IMR-90 (cell line): ENCODE data around the gene MALRD1. TPM values are rescaled to one million over a fixed set of nuclear protein-coding genes. Genes with fewer than 3 reads are reported as not detected.

ENCODE experiments used
- ATAC-seq: fragments of 200-7000 bp; cut with Tn5 transposase; 2 replicates; pipeline ENCODE4 v1.9.1; 2020; ENCODE audit warnings: low read depth, mild to moderate bottlenecking, moderate library complexity
- BruUV-seq: library from RNA; stranded (reverse); fragments of 400-500 nt; replicated peaks from 2 replicates; lab custom pipeline; 2021; lab: Mats Ljungman, UMichigan
- CTCF ChIA-PET: fragments of 300-600 bp; formaldehyde crosslinking; extraction: SDS; loops from one replicate; lab custom pipeline; 2021; ENCODE audit warnings: antibody characterized with exemption; lab: Yijun Ruan, JAX
- POLR2A ChIA-PET: fragments of 300-600 bp; sonication (Branson Sonifier 250); formaldehyde crosslinking; loops from one replicate; lab custom pipeline; 2022; ENCODE audit warnings: antibody characterized with exemption; ENCODE audit not compliant: unreplicated experiment; lab: Charles Lee
- DNase-seq: peaks from one replicate; pipeline ENCODE4 v3.0.0; 2013
- H2AFZ ChIP-seq: replicated peaks from 2 replicates; pipeline ENCODE3; 2013; ENCODE audit warnings: low read length, mild to moderate bottlenecking; ENCODE audit not compliant: poor library complexity
- H2AK5ac ChIP-seq: 2 replicates; pipeline ENCODE4 v1.6.1; 2013; ENCODE audit warnings: low read depth, low read length, inconsistent platforms
- H2AK9ac ChIP-seq: replicated peaks from 2 replicates; pipeline ENCODE3; 2013; ENCODE audit warnings: mild to moderate bottlenecking, low read depth, low read length, moderate library complexity; ENCODE audit not compliant: poor library complexity
- H2BK120ac ChIP-seq: 2 replicates; pipeline ENCODE4 v1.6.1; 2013; ENCODE audit warnings: low read depth, low read length, inconsistent platforms
- H2BK15ac ChIP-seq: 3 replicates; pipeline ENCODE4 v1.6.1; 2013; ENCODE audit warnings: low read depth, low read length, inconsistent platforms
- H2BK20ac ChIP-seq: 2 replicates; pipeline ENCODE4 v1.6.1; 2013; ENCODE audit warnings: low read depth, mild to moderate bottlenecking, inconsistent platforms, low read length, moderate library complexity
- H2BK5ac ChIP-seq: 2 replicates; pipeline ENCODE4 v1.6.1; 2013; ENCODE audit warnings: mild to moderate bottlenecking, low read depth, low read length, inconsistent platforms; ENCODE audit not compliant: poor library complexity, severe bottlenecking
- H3K14ac ChIP-seq: replicated peaks from 2 replicates; pipeline ENCODE4 v1.6.1; 2013; ENCODE audit warnings: low read depth, low read length, inconsistent platforms
- H3K18ac ChIP-seq: 2 replicates; pipeline ENCODE4 v1.6.1; 2013; ENCODE audit warnings: low read depth, low read length, control low read depth
- H3K23ac ChIP-seq: 2 replicates; pipeline ENCODE4 v1.6.1; 2013; ENCODE audit warnings: low read depth, low read length, inconsistent platforms
- H3K27ac ChIP-seq: 2 replicates; pipeline ENCODE4 v1.5.1; 2013; ENCODE audit warnings: mild to moderate bottlenecking, control low read depth, low read length; ENCODE audit not compliant: insufficient read depth
- H3K27me3 ChIP-seq: 2 replicates; pipeline ENCODE4 v1.6.1; 2013; ENCODE audit warnings: low read length; ENCODE audit not compliant: control insufficient read depth, insufficient read depth
- H3K36me3 ChIP-seq: 2 replicates; pipeline ENCODE4 v1.6.1; 2013; ENCODE audit warnings: low read length, mixed read lengths; ENCODE audit not compliant: control insufficient read depth, insufficient read depth
- H3K4ac ChIP-seq: 2 replicates; pipeline ENCODE4 v1.6.1; 2013; ENCODE audit warnings: low read depth, low read length, inconsistent platforms
- H3K4me1 ChIP-seq: 2 replicates; pipeline ENCODE4 v1.6.1; 2013; ENCODE audit warnings: low read length, mixed read lengths; ENCODE audit not compliant: control insufficient read depth, insufficient read depth
- H3K4me2 ChIP-seq: 2 replicates; pipeline ENCODE4 v1.6.1; 2013; ENCODE audit warnings: low read depth, mild to moderate bottlenecking, control low read depth, low read length, moderate library complexity
- H3K4me3 ChIP-seq: 2 replicates; pipeline ENCODE4 v1.5.1; 2013; ENCODE audit warnings: low read depth, mild to moderate bottlenecking, control low read depth, low read length, moderate library complexity; ENCODE audit not compliant: insufficient read depth
- H3K56ac ChIP-seq: 2 replicates; pipeline ENCODE4 v1.6.1; 2013; ENCODE audit warnings: low read length, inconsistent platforms; ENCODE audit not compliant: insufficient read depth; ENCODE audit errors: extremely low read depth
- H3K79me1 ChIP-seq, 2 experiments: 2 replicates each; pipeline ENCODE4 v1.6.1; 2013; ENCODE audit warnings: low read length in 2 of 2, inconsistent platforms in 1 of 2, low read depth in 1 of 2
- H3K9ac ChIP-seq: 2 replicates; pipeline ENCODE4 v1.6.1; 2013; ENCODE audit warnings: low read depth, low read length, control low read depth
- H3K9me1 ChIP-seq: 2 replicates; pipeline ENCODE4 v1.6.1; 2013; ENCODE audit warnings: low read length, inconsistent platforms; ENCODE audit not compliant: insufficient read depth
- H3K9me3 ChIP-seq: 2 replicates; pipeline ENCODE4 v1.6.1; 2013; ENCODE audit warnings: low read length; ENCODE audit not compliant: control insufficient read depth, insufficient read depth
- H4K20me1 ChIP-seq: 2 replicates; pipeline ENCODE4 v1.6.1; 2013; ENCODE audit warnings: low read length, inconsistent platforms; ENCODE audit not compliant: insufficient read depth
- H4K5ac ChIP-seq: 2 replicates; pipeline ENCODE4 v1.6.1; 2013; ENCODE audit warnings: mild to moderate bottlenecking, low read depth, low read length, control low read depth
- H4K8ac ChIP-seq, 2 experiments: 2 replicates each; pipeline ENCODE4 v1.6.1; 2013; ENCODE audit warnings: low read depth in 2 of 2, low read length in 2 of 2, control low read depth in 1 of 2, inconsistent platforms in 1 of 2
- H4K91ac ChIP-seq: 2 replicates; pipeline ENCODE4 v1.6.1; 2013; ENCODE audit warnings: low read depth, low read length, inconsistent platforms; ENCODE audit not compliant: insufficient read depth
- CEBPB ChIP-seq: IDR thresholded peaks from 2 replicates; pipeline ENCODE4 v1.6.1; 2012; ENCODE audit warnings: low read depth, low read length, improper control_type of control experiment
- WGBS, 2 experiments: methylation state at CpG; one replicate each; pipeline versions ENCODE4 v1.1.5 to v1.1.7; 2013; ENCODE audit warnings: missing lambda C conversion rate in 2 of 2; ENCODE audit not compliant: insufficient read length in 1 of 2; ENCODE audit errors: extremely low coverage in 2 of 2; 5-methylcytosine and 5-hydroxymethylcytosine counted together
- dilution Hi-C: fragments of 300-500 bp; cut with HindIII; formaldehyde crosslinking; loops from one replicate; pipeline ENCODE4 v1.14.3; 2018; ENCODE audit warnings: low sequenced_read_pairs; ENCODE audit not compliant: unreplicated experiment
- in situ Hi-C: fragments of 300-500 bp; cut with MboI; formaldehyde crosslinking; loops from 3 replicates; pipeline ENCODE4 v1.14.3; 2019; ENCODE audit warnings: low sequenced_read_pairs, inconsistent platforms, mixed read lengths
- intact Hi-C: fragments of 100-400 bp; cut with micrococcal nuclease; formaldehyde crosslinking; loops from 2 replicates; pipeline ENCODE4 v1.10.0; 2022
- polyA plus RNA-seq, 3 experiments: library from polyadenylated mRNA; depleted of rRNA; stranded (reverse); fragments of >200 nt; gene quantifications; 2 replicates each; pipeline ENCODE4 v1.2.3, GENCODE V29; 2012; ENCODE audit warnings: low replicate concordance in 1 of 3
- total RNA-seq: library from RNA; depleted of rRNA; stranded (reverse); fragments of >200 nt; gene quantifications from 2 replicates; pipeline ENCODE4 v1.2.3, GENCODE V29; 2012

MALRD1 gene
- total and polyA plus RNA-seq, 2 of the 4 experiments (the other 2 are of a cell fraction) = 0.34 to 1.1 TPM

- no peak overlapping the region for H4K8ac ChIP-seq
- no peak overlapping the region for H4K91ac ChIP-seq
- H3K4ac ChIP-seq = no peak overlapping the region
- no peaks in the 10 kb centered on the region for H3K36me3 ChIP-seq
- H2AFZ ChIP-seq = no peak overlapping the region
- H2BK120ac ChIP-seq = no peak overlapping the region
- no peaks in the 10 kb centered on the region for H3K79me1 ChIP-seq
- ATAC-seq = no peak
- no peak overlapping the region for H3K18ac ChIP-seq
- no peaks in the 10 kb centered on the region for H4K20me1 ChIP-seq
- H2AK9ac ChIP-seq = no peak overlapping the region
- no peak overlapping the region for H2BK20ac ChIP-seq
- H3K9me1 ChIP-seq = no peaks in the 10 kb centered on the region
- H2BK5ac ChIP-seq = no peak overlapping the region
- no peaks in the 10 kb centered on the region for H3K4me1 ChIP-seq
- H3K56ac ChIP-seq = no peak overlapping the region
- in situ Hi-C loops (no loop called here), dilution Hi-C loops (no loop called here), intact Hi-C loops (no loop called here)
- H2AK5ac ChIP-seq = no peak overlapping the region
- BruUV-seq = no TSS peak
- H3K14ac ChIP-seq = no peak overlapping the region
- no peak overlapping the region for H3K9ac ChIP-seq
- no peak for DNase-seq
- no peak for TF ChIP-seq CEBPB
- no peak overlapping the region for H2BK15ac ChIP-seq
- no peaks in the 10 kb centered on the region for H3K9me3 ChIP-seq
- H3K4me3 ChIP-seq = no peak overlapping the region
- H3K27me3 ChIP-seq = no peaks in the 10 kb centered on the region
- no peak overlapping the region for H3K23ac ChIP-seq
- CTCF ChIA-PET = no interaction called here
- H3K27ac ChIP-seq = no peak overlapping the region
- no CpG with 5 or more reads among the region's 2 CpGs for WGBS, 2 experiments
- H4K5ac ChIP-seq = no peak overlapping the region
- POLR2A ChIA-PET = no interaction called here
- no peak overlapping the region for H3K4me2 ChIP-seq
These were observed 401.3 kb downstream of the MALRD1 start for GRCh38 chr10:19449860-19450259.
